ENCODE data around the gene SPEM2.
A peak's percentile ranks its signal among the peaks of the same experiment; 100 is the strongest.

The SPEM2 gene

DNA sequence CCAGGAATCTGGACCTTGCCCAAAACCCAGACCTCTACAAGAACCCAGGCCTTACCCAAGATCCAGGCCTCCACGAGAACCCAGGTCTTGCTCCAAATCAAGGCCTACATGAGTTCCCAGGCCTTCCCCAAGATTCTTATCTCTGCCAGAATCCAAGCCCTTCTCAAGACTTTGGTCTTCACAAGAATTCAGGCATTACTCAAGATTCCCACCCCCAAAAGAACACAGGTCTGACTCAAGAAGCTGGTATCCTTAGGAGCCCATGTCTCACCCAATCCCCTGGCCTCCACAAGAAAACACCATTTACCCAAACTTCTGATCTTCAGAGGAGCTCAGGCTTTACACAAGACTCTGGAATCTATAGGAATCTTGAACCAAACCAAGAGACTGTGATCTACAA lies 5.8 kb downstream of the SPEM2 start:
- DNase-seq: no peak
- Histone ChIP-seq H3K4me3 (ENCODE audit: low read depth, low read length) (no peak overlapping the region), H3K9me3 (no peaks in the 10 kb centered on the region), H3K27me3 (no peaks in the 10 kb centered on the region), H3K4me1 (no peaks in the 10 kb centered on the region), H3K36me3 (no peaks in the 10 kb centered on the region)
- TF ChIP-seq, protein P1, sequence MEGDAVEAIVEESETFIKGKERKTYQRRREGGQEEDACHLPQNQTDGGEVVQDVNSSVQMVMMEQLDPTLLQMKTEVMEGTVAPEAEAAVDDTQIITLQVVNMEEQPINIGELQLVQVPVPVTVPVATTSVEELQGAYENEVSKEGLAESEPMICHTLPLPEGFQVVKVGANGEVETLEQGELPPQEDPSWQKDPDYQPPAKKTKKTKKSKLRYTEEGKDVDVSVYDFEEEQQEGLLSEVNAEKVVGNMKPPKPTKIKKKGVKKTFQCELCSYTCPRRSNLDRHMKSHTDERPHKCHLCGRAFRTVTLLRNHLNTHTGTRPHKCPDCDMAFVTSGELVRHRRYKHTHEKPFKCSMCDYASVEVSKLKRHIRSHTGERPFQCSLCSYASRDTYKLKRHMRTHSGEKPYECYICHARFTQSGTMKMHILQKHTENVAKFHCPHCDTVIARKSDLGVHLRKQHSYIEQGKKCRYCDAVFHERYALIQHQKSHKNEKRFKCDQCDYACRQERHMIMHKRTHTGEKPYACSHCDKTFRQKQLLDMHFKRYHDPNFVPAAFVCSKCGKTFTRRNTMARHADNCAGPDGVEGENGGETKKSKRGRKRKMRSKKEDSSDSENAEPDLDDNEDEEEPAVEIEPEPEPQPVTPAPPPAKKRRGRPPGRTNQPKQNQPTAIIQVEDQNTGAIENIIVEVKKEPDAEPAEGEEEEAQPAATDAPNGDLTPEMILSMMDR (IDR thresholded peaks at IDR 0.05; ENCODE audit: low read depth, low read length): no peak

DNA sequence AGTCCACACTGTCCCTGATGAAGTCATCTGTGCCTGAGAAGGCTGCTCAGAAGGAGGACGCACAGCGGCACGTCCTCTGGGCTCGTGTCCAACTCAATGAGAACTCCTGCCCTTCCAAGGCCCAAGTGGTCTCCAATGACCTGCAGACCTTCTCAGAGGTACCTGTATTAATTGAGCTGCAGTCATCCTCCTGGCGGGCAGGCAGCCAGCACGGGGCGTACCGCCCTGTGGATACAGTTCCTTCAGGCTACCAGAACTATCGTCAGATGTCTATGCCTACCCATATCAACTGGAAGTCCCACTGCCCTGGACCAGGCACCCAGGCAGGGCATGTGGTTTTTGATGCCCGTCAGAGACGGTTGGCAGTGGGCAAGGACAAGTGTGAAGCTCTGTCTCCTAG lies 6.9 kb downstream of the SPEM2 start:
- DNase-seq: no peak
- no peak overlapping the region for H3K4me3 ChIP-seq (ENCODE audit: low read depth, low read length)
- no peaks in the 10 kb centered on the region for H3K4me1 ChIP-seq
- no peaks in the 10 kb centered on the region for H3K27me3 ChIP-seq
- no peaks in the 10 kb centered on the region for H3K36me3 ChIP-seq
- TF ChIP-seq, protein P1 (IDR thresholded peaks at IDR 0.05; ENCODE audit: low read depth, low read length): no peak
- no peaks in the 10 kb centered on the region for H3K9me3 ChIP-seq

DNA sequence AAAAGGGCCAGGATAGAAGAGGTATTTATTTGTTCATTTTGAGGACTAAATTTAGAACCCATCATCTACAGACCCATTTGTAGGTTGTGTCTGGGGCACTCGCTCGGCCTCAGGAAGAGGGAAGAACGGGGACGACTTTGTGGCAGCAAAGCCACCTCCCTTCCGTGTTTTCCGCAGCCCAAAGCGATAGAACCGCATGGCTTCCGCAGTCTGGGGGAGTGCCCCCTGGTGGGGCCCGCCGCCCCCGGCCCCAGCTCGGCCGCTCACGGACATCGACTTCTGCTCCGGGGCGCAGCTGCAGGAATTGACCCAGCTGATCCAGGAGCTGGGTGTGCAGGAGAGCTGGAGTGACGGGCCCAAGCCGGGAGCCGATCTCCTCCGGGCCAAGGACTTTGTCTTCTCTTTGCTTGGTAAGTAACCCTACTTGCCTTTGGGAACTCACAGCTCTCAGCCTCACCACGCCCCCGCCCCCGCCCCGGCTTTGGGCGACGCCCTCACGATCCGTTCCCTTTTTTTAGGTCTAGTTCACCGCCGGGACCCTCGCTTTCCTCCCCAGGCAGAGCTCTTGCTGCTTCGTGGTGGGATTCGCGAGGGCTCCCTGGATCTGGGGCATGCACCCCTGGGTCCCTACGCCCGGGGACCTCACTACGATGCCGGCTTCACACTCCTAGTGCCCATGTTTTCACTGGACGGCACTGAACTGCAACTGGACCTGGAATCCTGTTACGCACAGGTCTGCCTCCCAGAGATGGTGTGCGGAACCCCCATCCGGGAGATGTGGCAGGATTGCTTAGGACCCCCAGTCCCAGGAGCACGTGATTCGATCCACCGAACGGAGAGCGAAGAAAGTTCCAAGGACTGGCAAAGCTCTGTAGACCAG lies 10.5 kb downstream of the SPEM2 start:
- Histone ChIP-seq H3K9me3 (no peaks in the 10 kb centered on the region), H3K4me1 (no peaks in the 10 kb centered on the region), H3K36me3 (no peaks in the 10 kb centered on the region), H3K4me3 (ENCODE audit: low read depth, low read length) (no peak overlapping the region), H3K27me3 (peaks cover 9% of the 10 kb centered on the region)
- no peak for DNase-seq
- TF ChIP-seq, protein P1 (IDR thresholded peaks at IDR 0.05; ENCODE audit: low read depth, low read length): no peak

DNA sequence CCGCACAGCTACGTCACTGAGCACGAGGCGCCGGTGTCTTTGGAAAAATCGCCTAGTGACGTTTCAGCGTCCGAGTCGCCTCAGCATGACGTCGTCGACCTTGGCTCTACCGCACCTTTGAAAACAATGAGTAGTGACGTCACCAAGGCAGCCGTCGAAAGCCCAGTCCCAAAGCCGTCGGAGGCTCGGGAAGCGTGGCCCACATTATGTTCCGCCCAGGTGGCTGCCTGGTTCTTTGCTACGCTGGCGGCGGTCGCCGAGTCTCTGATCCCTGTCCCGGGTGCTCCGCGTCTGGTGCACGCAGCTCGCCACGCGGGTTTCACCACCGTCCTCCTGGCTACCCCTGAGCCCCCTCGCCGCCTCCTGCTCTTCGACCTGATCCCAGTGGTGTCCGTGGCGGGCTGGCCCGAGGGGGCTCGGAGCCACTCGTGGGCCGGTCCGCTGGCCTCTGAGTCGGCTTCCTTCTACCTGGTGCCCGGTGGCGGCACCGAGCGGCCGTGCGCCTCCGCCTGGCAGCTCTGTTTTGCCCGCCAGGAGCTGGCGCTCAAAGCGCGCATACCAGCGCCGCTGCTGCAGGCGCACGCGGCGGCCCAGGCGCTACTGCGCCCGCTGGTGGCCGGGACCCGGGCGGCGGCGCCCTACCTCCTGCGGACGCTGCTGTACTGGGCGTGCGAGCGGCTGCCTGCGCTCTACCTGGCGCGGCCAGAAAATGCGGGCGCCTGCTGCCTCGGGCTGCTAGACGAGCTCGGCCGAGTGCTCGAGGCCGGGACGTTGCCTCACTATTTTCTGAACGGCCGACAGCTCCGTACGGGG lies 11.3 kb downstream of the SPEM2 start:
- Histone ChIP-seq H3K27me3 (peaks cover 9% of the 10 kb centered on the region), H3K4me1 (no peaks in the 10 kb centered on the region), H3K36me3 (no peaks in the 10 kb centered on the region), H3K9me3 (no peaks in the 10 kb centered on the region), H3K4me3 (ENCODE audit: low read depth, low read length) (peak overlapping the region; percentile 57)
- TF ChIP-seq, protein P1 (IDR thresholded peaks at IDR 0.05; ENCODE audit: low read depth, low read length): peak; percentile 47
- DNase-seq: peak; percentile 81

DNA sequence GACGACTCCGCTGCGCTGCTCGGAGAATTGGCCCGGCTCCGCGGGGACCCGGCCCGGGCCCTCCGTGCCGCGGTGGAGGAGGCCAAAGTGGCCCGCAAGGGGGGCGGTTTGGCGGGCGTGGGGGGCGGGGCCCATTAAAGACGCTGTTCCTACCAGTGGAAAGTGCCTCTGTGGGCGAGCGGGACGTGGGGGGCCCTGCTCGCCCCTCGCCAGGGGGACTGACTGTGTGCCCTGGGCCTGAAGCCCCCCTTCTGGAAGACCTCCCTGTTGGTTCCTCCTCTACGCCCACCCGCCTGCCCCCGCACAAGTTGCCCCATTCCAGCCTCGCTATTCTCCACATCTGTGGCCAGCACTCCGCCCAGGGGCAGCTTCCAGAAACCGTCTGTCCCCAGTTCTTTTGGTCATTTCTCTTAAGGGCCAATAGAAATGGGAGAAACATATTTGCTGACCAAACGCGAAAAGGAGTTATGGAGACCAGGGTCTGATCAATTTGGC lies 12.0 kb downstream of the SPEM2 start:
- no peaks in the 10 kb centered on the region for H3K4me1 ChIP-seq
- H3K27me3 ChIP-seq: peaks cover 9% of the 10 kb centered on the region
- H3K36me3 ChIP-seq: no peaks in the 10 kb centered on the region
- no peak for DNase-seq
- no peaks in the 10 kb centered on the region for H3K9me3 ChIP-seq
- peak overlapping the region; percentile 57 for H3K4me3 ChIP-seq (ENCODE audit: low read depth, low read length)
- TF ChIP-seq, protein P1 (IDR thresholded peaks at IDR 0.05; ENCODE audit: low read depth, low read length): no peak
